8988T (cell line): Measurements from ENCODE around the gene LLGL2.
"Not testable (repeated sequence)": the region's sequence is repeated elsewhere in the genome, so short reads cannot be mapped to it uniquely, and the experiment has no call there.

Experiments used
- DNase-seq: peaks from one replicate; pipeline ENCODE4 v3.0.0; 2011

The LLGL2 gene

DNA sequence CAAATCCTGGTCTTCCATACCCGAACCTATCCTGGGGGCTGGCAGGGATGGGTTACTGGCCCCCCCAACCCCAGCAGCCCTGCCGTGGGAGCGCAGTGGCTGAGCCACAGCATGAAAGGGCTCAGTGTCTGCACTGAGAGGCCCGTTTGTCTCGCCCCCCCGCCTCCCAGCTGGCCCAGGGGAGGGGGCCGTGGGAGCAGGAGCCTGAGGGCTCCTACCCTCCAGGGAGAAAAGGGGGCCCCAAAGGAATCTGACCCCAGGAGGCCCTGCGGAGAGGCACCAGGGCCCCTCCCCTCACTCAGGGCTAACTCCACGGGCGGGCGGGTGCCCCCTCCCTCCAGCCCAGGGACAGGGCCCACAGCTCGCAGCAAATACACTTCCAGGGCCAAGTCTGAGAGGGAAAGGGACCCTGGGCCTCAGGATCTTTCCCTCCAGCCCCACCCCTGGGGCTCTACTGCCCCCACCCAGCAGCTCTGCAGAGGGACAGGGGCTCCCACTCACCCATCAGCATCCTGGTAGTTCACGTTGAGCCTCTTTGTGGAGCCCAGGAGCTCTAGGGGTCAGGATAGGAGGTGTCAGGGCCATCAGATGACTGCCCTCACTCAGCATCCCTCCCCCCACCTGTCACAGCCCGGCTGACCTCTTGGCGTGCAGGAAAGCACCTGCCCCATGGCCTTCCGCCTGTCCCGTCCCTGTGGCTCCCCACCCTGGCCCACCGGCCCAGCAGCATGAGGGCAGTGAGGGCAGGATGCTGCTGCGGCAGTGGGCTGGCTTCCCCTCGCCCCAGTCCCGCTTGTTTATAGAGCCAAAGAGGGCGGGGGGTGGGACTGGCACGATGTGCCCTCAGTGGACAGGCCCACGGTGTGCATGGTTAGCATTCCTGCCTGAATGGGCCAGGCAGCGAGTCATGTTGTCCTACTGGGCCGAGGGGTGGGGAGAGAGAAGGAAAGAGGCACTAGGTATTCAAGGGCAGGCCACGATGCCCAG, 17.5 kb upstream of the LLGL2 start:
- DNase-seq, result no peak

DNA sequence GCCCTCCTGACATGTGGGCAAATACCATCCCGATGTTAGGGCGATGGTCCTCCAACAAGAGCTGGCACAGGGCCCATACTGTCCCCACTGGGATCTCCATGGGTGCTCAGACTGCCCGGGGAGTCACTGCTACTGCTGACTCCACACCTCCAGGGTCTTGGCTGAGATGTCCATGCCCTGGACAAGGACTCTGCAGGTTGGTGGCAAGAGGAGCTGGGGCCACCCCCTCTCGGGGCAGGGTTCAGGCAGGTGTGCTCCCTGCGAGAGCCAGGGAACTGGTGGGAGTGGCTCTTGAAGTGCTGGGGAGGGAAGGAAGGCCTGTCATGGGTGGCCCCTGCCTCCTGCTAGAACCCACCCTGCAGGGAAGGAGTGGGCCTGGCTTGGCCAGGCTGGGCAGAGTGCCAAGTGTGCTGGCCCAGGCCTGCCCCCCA, 16.6 kb upstream of the LLGL2 start:
- DNase-seq, result no peak

DNA sequence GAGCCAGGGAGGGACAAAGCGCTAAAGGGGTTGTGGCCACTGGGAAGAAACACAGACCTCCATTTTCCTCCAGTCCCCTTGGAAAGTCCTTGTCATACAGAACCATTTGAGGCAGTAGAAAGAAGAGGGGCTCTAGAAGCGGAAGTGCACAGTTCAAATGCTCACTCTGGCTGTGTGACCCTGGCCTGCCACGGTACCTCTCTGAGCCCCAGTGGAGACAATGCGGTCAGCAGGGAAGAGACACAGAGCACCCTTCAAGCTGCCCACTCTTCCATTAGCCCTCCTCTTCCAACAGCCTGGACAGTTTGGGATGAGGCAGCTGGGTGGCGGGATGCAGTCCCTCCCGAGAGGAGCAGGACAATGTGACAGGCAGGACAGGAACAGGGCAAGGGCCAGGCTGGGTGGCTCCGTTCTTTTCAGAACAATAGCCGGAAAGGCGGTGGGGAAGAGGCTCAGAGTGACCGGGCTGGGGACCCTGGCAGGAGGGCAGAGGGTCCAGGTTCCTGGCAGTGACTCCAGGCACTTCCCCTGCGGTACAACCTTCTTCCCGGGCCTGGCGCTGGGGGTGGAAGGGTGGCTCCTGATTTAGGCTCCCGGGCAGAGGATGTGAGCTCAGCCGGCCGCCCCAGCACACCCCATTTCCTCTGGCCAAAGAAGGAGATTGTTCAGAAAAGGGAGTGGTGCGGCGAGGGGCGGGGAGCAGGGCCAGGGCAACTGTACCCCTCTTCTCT, 15.8 kb upstream of the LLGL2 start:
- no peak for DNase-seq

DNA sequence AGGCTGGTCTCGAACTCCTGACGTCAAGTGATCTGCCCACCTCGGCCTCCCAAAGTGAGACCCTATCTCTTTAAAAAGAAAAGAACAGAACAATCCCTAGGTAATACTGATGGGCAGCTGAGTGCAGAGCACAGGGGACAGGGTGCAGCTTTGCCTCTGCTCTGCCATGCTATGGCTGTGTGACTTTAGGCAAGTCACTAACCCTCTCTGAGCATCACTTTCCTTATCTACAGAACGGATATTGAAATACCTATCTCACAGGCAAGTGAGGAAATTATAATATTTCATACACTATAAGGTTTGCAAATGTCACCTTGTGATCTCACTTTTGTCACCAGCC, 14.3 kb upstream of the LLGL2 start:
- DNase-seq, result no peak

DNA sequence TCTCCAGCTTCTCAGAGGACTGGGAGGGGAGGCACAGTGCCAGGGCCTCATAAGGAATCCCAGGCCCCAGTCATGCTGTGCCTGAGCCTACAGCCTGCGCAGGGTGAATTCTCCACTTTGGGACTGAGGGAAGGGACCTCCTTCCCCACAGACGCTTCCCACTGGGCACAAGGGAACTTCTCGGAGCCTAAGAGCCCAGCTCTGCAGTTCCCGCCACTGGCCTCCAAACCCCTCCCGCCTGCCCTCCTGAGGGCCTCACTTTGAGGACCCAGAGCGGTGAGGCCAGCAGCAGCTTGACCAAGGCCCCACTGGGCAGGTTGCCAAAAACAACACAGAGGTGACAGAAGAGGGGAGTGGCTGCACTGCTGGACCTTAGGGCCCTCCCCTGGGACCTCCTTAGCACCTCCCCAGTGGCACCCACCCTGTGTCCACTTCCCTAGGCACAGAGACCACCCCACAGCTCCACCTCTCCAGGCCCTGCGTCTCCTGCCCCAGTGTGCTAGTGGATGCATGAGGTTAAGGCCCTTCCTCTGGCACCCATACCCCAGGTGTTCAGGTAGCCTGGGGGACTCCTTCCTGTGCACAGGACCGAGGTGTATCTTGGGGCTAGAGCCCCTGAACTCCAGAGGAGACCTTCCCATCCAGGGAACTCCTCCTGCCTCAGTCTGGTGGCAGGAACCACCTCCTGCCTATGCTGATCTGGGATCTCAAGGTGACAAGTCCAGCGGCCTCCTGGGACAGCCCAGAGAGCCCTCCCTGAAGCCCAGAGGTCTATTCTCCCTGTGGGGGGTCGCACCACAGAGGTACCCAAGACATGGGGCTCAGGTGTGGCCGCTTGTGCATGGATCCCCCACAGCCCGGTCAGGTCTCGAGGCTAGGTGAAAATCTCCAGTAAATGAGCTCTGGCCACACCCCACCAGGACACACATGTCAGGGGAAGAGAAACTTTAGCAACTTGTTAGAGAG, 13.6 kb upstream of the LLGL2 start:
- no peak for DNase-seq

DNA sequence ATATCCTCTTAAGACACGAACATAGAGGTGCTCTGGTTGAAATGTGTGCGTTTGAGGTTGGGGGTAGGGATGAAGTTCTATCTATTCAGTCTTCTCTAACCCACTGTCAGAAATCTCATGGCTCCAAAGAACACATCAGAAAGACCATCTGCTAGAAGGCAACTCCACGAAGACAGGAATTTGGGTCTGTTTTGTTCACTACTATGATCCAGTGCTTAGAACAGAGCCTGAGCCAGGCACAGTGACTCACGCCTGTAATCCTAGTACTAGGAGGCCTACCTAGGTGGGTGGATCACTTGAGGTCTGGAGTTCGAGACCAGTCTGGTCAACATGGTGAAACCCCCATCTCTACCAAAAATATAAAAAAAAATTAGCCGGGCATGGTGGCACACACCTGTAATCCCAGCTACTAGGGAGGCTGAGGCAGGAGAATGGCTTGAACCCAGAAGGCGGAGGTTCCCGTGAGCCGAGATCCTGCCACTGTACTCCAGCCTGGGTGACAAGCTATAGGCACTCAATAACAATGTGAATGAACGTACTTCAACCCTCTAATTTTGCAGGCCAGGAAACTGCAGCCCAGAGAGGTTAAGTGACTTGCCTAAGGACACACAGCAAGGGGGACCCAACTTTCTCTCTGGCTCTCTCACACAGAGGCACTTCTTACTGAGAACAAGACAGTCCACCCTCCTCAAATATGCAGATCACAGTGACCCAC, 12.4 kb upstream of the LLGL2 start:
- DNase-seq, result no peak

DNA sequence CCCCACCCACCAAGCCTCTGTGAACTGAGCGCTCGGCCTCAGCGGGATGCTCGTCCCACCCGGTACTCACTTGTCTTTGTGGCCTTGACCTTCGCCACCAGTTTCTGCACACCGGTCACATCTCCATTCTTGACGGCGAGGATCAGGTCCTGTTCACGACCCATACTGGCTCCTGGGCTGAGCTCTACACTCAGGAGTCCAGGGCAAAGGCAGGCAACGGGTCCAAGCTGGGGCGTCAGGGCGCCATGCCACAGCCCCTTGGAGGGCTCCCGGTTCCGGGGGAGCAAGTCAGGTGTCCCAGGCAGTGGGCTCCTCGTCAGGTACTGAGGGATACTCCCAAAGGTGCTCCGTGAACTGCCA, 11.9 kb upstream of the LLGL2 start:
- no peak for DNase-seq

DNA sequence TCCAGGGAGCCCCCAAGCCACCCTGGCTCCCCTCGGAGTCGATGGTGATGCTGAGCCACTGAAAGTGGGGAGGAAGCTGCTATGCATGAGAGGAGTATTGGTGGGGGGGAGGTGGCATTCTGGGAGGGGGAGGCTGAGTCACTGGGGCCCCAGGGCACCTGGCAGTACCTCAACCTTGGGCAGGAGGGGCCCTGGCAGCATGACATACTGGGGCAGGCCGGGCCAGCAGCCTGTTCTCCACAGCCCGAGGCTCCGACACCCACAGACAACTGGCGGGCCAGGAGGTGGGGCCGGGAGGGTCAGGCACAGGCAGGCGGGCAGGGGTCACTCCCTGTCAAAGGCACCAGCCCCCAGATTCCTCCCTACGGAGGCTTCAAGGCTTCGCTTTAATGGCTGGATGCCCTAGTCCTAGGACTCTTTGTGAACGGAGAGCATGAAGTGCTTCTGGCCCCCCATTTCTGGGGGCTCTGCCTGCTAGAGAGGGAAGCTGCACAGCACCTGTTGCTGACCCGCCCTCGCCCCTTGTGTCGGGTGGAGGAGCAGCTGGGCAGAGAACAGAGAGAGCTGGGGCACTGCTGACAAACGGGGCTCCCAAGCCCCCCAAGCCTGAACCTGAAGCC, 11.1 kb upstream of the LLGL2 start:
- DNase-seq, result no peak

DNA sequence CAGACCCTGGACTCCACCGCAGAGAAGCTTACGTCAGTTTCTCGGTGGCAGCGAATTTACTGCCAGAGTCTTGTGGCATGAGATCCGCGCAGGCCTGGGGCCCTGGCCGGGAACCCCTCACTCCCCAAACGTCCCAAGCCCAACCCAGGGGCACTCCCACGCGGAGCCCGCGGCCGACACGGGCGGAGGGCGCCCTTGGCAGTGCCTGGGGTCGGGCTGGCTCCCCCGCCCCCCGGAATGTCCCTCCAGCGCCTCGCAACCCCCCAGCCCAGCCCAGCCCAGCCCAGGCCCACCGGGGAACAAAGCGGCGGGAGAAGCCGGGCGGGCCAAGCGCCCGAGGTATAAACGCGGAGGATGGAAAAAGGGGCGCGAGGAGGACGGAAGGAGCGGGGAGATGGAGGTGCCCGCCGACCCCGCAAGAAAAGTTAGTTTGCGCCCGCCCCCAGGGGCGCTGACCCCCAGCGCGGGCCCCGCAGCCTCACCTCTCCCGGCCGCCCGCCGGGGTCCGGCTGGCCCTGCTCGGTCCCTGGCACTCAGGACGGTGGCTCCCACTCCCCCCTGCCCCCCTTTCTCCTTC, 10.5 kb upstream of the LLGL2 start:
- no peak for DNase-seq

DNA sequence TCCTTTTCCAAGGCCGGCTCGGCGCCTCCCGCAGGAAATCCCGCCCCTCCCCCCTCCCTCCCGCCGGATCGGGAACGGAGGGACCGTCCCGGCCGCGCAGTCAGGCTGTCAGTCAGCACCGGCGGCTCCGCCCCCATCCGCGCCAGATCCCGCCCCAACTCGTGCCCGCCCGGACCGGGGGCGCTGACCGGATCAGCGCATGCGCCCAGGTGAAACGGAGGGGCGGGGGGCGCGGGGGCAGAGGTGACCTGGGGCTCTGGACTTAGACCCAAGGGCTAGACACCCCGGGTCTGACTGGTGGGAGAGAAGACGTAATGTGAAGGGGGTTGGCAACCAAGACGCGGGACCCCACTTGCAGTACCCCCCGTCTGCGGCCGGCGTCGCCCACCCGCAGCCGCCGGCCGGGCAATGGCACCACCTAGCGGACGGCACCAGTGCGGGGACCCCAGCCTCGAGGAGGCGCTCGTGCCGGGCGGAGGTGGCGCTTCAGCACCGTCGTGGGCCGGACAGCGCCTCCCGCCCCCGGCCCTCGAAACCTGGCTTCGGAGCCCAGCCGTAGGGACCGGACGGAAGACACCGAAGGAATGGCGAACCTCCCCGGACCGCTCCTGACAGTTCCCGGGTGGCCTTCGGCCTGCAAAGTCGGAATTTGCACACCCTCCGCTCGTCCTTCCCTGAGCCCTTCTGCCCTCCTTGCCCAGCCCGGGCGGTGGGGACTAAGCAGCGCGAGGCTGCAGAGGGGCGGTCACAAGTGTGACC, 9.8 kb upstream of the LLGL2 start, which contains the start of gene CASKIN2:
CASKIN2 (minus strand) TSS at position 42 of the 759 bp plus-strand sequence. CDS start 1,733 bp downstream, outside the sequence.
- DNase-seq, result peak; percentile 99

DNA sequence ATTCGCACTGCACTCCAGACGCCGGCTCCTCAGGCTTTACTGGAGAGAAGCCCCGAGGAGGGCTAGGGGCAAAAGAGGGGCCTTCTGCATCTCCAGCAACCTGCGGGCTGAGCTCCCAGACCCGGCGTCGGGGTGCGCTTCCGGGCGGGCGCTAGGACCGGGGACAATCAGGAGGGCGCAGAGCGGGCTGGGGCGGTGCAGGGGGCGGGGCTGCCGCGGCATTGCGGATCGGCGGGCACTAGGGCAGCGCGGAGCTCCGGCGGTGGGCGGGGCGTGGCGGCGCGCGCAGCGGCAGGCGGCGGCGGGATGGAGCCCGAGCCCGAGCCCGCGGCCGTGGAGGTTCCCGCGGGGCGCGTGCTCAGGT, 9.3 kb upstream of the LLGL2 start, which contains the start of gene TSEN54:
TSEN54 (plus strand) TSS at position 274 of the 364 bp plus-strand sequence; CDS start at position 307, 33 bp downstream.
- peak; percentile 95 for DNase-seq

DNA sequence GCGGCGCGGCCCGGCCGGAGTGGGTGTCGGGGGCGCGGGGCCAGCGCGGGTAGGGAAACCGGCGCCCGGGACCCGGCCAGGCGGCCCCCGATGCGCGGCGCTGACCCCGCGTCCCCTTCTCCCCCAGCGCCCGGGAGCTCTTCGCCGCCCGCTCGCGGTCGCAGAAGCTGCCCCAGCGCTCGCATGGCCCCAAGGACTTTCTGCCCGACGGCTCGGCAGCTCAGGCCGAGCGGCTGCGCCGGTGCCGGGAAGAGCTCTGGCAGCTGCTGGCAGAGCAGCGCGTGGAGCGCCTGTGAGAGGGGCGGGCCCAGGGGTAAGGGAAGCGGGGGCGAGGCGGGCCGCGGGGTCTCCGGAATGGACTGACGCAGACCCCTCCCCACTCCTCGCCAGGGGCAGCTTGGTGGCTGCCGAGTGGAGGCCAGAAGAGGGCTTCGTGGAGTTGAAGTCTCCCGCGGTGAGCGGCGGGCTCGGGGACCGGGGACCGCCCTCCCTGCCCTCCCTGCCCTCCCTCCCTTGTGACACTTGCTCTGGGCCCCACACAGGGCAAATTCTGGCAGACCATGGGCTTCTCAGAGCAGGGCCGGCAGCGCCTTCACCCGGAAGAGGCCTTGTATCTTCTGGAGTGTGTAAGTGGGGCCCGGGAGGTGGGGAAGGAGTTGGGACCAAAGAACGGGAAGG, 8.7 kb upstream of the LLGL2 start:
- DNase-seq, result no peak

DNA sequence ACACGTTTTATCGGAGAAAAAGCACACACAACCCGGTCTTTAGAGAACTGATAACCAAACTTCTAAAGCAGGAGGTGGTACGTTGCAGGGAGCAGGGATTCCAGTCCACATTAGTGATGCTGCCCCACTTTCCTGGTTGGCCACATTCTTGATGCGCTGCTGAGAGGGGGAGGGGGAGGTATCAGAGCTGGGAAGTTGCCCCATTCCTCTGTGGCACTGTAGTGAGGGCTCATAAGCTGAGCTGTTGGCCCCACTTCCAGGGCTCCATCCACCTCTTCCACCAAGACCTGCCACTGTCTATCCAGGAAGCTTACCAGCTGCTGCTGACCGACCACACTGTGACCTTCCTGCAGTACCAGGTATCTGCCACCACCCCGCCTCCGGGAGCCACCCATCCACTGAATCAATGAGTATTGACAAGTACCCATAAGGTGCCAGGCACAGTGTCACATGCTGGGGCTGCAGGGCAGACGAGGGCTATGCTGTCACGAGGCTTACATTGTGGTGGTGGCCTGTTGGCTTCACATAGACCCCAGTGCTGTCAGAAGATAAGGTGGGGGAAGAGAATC, 8.1 kb upstream of the LLGL2 start:
- no peak for DNase-seq

DNA sequence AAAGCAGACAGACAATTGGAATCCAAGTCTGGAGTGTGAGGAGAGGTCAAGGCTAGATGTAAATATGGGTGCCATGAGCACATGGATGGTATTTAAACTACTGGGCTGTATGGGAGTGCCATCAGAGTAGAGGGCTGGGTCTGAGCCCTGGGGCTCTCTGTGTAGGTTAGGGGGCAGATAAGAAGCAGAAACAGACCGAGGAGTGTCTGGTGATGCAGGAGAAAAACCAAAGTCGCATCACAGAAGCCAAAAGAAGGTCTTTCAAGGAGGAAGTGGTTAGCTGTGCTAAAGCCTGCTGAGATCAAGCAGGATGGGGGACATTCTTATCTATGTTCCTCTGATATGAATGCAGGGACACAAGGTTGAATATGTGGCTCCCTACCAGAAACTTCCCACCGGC, 7.3 kb upstream of the LLGL2 start:
- DNase-seq, result no peak

DNA sequence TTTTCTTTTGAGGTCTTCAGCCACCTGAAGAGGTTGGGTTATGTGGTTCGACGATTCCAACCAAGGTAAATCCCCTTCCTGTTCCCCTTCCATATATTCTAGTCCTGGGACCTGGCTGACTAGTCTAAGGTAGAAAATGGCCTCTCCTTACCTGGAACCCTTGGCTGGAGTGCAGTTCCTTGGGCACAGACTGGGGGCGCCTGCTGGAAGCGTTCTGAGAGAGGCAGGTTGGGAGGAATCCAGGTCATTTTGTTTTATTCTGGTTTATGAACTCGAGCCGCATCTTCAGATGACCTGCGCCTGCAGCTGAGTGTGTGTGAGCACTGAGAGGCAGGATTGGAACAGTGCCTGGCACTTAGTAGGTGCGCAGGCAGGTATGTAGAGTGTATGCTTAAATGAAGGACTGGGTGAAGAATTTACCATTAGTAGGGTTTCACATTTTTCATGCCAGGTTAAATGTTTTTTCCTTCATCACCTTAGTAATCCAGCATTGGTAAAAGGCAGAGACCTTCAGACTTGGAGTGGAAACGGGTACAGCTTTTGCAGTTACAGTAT, 6.4 kb upstream of the LLGL2 start:
- no peak for DNase-seq

DNA sequence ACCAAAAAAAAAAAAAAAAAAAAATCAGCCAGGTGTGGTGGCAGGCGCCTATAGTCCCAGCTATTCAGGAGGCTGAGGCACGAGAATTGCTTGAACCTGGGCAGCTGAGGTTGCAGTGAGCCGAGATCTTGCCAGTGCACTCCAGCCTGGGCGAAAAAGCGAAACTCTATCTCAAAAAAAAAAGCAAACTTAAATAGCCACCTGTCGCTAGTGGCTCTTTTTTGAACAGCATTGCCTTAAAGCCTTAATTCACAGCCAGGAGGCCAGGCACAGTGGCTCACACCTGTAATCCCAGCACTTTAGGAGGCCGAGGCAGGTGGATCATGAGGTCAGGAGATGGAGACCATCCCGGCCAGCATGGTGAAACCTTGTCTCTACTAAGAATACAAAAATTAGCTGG, 5.1 kb upstream of the LLGL2 start:
- not testable (repeated sequence) for DNase-seq

DNA sequence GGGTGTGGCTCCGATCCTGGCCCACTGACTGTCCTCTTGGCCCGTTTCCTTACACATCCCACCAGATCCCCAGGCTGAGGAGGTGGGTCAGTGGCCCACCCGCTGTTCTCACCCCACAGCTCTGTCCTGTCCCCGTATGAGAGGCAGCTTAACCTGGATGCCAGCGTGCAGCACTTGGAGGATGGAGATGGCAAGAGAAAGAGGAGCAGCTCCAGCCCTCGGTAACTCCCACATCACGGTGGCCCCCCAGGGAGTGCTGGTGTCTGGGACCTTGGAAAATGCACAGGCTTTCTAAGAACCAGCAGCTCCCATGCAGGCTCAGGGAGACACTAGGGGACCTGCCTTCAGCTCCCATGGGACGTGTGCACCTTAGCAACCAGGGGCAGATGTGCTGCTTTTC, 4.2 kb upstream of the LLGL2 start:
- no peak for DNase-seq

DNA sequence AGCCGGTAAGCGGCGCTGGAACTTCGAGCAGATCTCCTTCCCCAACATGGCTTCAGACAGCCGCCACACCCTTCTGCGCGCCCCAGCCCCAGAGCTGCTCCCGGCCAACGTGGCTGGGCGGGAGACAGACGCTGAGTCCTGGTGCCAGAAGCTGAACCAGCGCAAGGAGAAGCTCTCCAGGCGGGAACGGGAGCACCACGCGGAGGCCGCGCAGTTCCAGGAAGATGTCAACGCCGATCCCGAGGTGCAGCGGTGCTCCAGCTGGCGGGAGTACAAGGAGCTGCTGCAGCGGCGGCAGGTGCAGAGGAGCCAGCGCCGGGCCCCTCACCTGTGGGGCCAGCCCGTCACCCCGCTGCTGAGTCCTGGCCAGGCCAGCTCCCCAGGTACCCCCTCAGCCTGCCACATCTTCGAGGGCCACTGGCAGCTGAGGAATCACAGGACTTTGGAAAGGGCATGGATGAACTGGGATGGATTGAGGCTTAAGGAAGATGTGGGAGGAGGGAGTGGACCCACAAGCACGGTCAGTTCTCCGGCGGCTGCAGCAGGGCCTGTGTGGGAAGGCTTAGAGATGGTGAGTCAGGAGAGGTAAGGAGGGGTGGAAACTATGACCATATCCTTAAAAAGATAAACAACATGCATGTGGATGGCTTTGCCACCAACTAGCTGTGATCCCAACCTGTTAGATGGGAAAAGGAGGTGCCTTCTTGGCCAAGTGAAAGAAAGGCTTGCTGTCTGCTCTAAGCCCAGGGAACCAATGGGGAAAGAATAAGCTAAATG, 3.4 kb upstream of the LLGL2 start:
- DNase-seq, result no peak
